Measurements from ENCODE around the gene GRAMD2A.

DNA sequence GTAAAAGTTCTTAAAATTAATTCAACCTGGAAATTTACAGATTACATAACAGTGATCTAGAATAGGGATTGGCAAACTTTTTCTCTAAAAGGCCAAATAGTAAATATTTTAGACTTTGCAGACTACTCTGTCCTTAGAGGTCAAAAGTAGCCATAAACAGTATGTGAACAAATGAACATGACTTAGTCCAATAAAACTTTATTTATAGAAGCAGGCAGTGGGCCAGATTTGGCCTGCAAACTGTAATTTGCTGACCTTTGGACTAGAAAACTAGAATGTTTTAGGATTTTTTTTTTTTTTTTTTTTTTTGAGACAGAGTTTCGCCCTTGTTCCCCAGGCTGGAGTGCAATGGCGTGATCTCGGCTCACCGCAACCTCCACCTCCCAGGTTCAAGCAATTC lies 67.3 kb downstream of the GRAMD2A start:
- TF ChIP-seq, protein P1, sequence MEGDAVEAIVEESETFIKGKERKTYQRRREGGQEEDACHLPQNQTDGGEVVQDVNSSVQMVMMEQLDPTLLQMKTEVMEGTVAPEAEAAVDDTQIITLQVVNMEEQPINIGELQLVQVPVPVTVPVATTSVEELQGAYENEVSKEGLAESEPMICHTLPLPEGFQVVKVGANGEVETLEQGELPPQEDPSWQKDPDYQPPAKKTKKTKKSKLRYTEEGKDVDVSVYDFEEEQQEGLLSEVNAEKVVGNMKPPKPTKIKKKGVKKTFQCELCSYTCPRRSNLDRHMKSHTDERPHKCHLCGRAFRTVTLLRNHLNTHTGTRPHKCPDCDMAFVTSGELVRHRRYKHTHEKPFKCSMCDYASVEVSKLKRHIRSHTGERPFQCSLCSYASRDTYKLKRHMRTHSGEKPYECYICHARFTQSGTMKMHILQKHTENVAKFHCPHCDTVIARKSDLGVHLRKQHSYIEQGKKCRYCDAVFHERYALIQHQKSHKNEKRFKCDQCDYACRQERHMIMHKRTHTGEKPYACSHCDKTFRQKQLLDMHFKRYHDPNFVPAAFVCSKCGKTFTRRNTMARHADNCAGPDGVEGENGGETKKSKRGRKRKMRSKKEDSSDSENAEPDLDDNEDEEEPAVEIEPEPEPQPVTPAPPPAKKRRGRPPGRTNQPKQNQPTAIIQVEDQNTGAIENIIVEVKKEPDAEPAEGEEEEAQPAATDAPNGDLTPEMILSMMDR (IDR thresholded peaks at IDR 0.05; ENCODE audit: low read length), result no peak
- TF ChIP-seq EZH2 (IDR thresholded peaks at IDR 0.05; ENCODE audit: borderline replicate concordance, low read length), result no peak
